Effector CD4-positive, alpha-beta T cell (primary cell): Measurements from ENCODE around the gene ALS2CL.

Source experiments
- DNase-seq: peaks from one replicate; pipeline ENCODE4 v3.0.0-alpha.2; 2020

The ALS2CL gene

GRCh38 chr3:46702246-46703012 lies 8.9 kb upstream of the ALS2CL start:
- DNase-seq = no peak

- DNase-seq = no peak
Measured at GRCh38 chr3:46701181-46701939, 7.9 kb upstream of the ALS2CL start, which contains the start of gene TMIE. TSS of gene TMIE (plus strand) at chr3:46701392. CDS start at chr3:46701488, 96 bp downstream.

- DNase-seq = no peak
Measured at GRCh38 chr3:46700772-46701171, 7.3 kb upstream of the ALS2CL start.

GRCh38 chr3:46699676-46700523 lies 6.4 kb upstream of the ALS2CL start:
- DNase-seq = no peak

GRCh38 chr3:46695962-46696894 lies 2.7 kb upstream of the ALS2CL start:
- no peak for DNase-seq

GRCh38 chr3:46695177-46695961 lies 1.9 kb upstream of the ALS2CL start:
- DNase-seq = no peak

GRCh38 chr3:46694520-46694919 lies 1.0 kb upstream of the ALS2CL start:
- no peak for DNase-seq

GRCh38 chr3:46693892-46694226 lies 380 bp upstream of the ALS2CL start:
- peak; percentile 41 for DNase-seq

GRCh38 chr3:46692566-46692990 lies 901 bp downstream of the ALS2CL start:
- DNase-seq = no peak

- no peak for DNase-seq
Measured at GRCh38 chr3:46690798-46691197, 2.7 kb downstream of the ALS2CL start.

GRCh38 chr3:46685446-46685845 lies 8.0 kb downstream of the ALS2CL start:
- no peak for DNase-seq

- DNase-seq = no peak
Measured at GRCh38 chr3:46684891-46685290, 8.6 kb downstream of the ALS2CL start.

- DNase-seq = no peak
Measured at GRCh38 chr3:46682974-46683373, 10.5 kb downstream of the ALS2CL start.

- DNase-seq = no peak
Measured at GRCh38 chr3:46681856-46682540, 11.5 kb downstream of the ALS2CL start.

- no peak for DNase-seq
Measured at GRCh38 chr3:46681387-46681786, 12.1 kb downstream of the ALS2CL start.

- DNase-seq = no peak
Measured at GRCh38 chr3:46680298-46680826, 13.1 kb downstream of the ALS2CL start.

- no peak for DNase-seq
Measured at GRCh38 chr3:46679681-46680080, 13.8 kb downstream of the ALS2CL start.

- DNase-seq = no peak
Measured at GRCh38 chr3:46678280-46678679, 15.2 kb downstream of the ALS2CL start.

GRCh38 chr3:46677411-46677726 lies 16.1 kb downstream of the ALS2CL start:
- no peak for DNase-seq

GRCh38 chr3:46676601-46677410 lies 16.7 kb downstream of the ALS2CL start:
- no peak for DNase-seq
